DND-41 (cell line): ENCODE data around the gene ACACA.

Experiments used
- ATAC-seq: fragments of 200-7000 bp; cut with Tn5 transposase; 3 replicates; pipeline ENCODE4 v1.9.1; 2021; ENCODE audit warnings: low read depth; ENCODE audit not compliant: insufficient read depth
- DNase-seq: peaks from one replicate; pipeline ENCODE4 v3.0.0-alpha.2; 2020
- H2AFZ ChIP-seq: 2 replicates; pipeline ENCODE4 v1.6.0; 2012; ENCODE audit warnings: low read depth, low read length
- H3K27ac ChIP-seq: 2 replicates; pipeline ENCODE4 v1.5.1; 2012; ENCODE audit warnings: low read length, inconsistent platforms
- H3K27me3 ChIP-seq: fragments of 200-600 bp; sonication (generic); 2 replicates; pipeline ENCODE4 v1.6.0; 2012; ENCODE audit warnings: low read length, mild to moderate bottlenecking, inconsistent platforms; ENCODE audit not compliant: insufficient read depth, poor library complexity
- H3K36me3 ChIP-seq: 2 replicates; pipeline ENCODE4 v1.5.1; 2012; ENCODE audit warnings: low read length, inconsistent platforms; ENCODE audit not compliant: insufficient read depth
- H3K4me1 ChIP-seq: 2 replicates; pipeline ENCODE4 v1.5.1; 2012; ENCODE audit warnings: mild to moderate bottlenecking, low read length; ENCODE audit not compliant: insufficient read depth
- H3K4me2 ChIP-seq: 2 replicates; pipeline ENCODE4 v1.6.0; 2012; ENCODE audit warnings: mild to moderate bottlenecking, moderate library complexity, low read length, inconsistent platforms; ENCODE audit not compliant: insufficient read depth
- H3K4me3 ChIP-seq, 2 experiments: fragments of 200-600 bp in 1 of 2; shearing (Covaris generic) in 1 of 2; 2 replicates each; pipeline ENCODE4 v1.5.1; 2012 to 2016; ENCODE audit warnings: inconsistent platforms in 2 of 2, low read length in 2 of 2, mild to moderate bottlenecking in 2 of 2, low read depth in 1 of 2, moderate library complexity in 1 of 2
- H3K79me2 ChIP-seq: 2 replicates; pipeline ENCODE4 v1.6.0; 2012; ENCODE audit warnings: low read length, inconsistent platforms; ENCODE audit not compliant: insufficient read depth
- H3K9ac ChIP-seq: 2 replicates; pipeline ENCODE4 v1.6.0; 2012; ENCODE audit warnings: low read depth, mild to moderate bottlenecking, inconsistent platforms, low read length, moderate library complexity
- H3K9me3 ChIP-seq: 2 replicates; pipeline ENCODE4 v1.5.1; 2012; ENCODE audit warnings: low read length, moderate library complexity, mild to moderate bottlenecking, inconsistent platforms; ENCODE audit not compliant: insufficient read depth, severe bottlenecking
- H4K20me1 ChIP-seq: 2 replicates; pipeline ENCODE4 v1.6.0; 2012; ENCODE audit warnings: low read length; ENCODE audit not compliant: insufficient read depth
- CTCF ChIP-seq: IDR thresholded peaks from 2 replicates; pipeline ENCODE4 v1.5.1; 2012; ENCODE audit warnings: borderline replicate concordance, low read length, moderate library complexity, mild to moderate bottlenecking; ENCODE audit not compliant: poor library complexity, severe bottlenecking; ENCODE audit errors: extremely low read depth
- EZH2 ChIP-seq: IDR thresholded peaks from 3 replicates; pipeline ENCODE4 v1.6.1; 2012; ENCODE audit warnings: borderline replicate concordance, low read depth, mild to moderate bottlenecking, moderate library complexity, low read length, inconsistent platforms; ENCODE audit not compliant: severe bottlenecking

The ACACA gene

GRCh38 chr17:37121616-37122015 lies 285.0 kb downstream of the ACACA start:
- H3K79me2 ChIP-seq: no peaks in the 10 kb centered on the region
- no peaks in the 10 kb centered on the region for H3K9me3 ChIP-seq
- no peaks in the 10 kb centered on the region for H3K27me3 ChIP-seq
- DNase-seq (no peak), ATAC-seq (no peak)
- H3K4me3 ChIP-seq: no peak overlapping the region
- H3K36me3 ChIP-seq: peaks cover 74% of the 10 kb centered on the region
- H3K4me2 ChIP-seq: no peak overlapping the region
- TF ChIP-seq EZH2 (no peak), CTCF (no peak)
- no peak overlapping the region for H3K27ac ChIP-seq
- no peaks in the 10 kb centered on the region for H4K20me1 ChIP-seq
- no peak overlapping the region for H3K9ac ChIP-seq
- H3K4me1 ChIP-seq: no peaks in the 10 kb centered on the region
- no peak overlapping the region for H2AFZ ChIP-seq

- no peak overlapping the region for H3K4me3 ChIP-seq
Observed at GRCh38 chr17:37118366-37119137, 288.1 kb downstream of the ACACA start.

DNA sequence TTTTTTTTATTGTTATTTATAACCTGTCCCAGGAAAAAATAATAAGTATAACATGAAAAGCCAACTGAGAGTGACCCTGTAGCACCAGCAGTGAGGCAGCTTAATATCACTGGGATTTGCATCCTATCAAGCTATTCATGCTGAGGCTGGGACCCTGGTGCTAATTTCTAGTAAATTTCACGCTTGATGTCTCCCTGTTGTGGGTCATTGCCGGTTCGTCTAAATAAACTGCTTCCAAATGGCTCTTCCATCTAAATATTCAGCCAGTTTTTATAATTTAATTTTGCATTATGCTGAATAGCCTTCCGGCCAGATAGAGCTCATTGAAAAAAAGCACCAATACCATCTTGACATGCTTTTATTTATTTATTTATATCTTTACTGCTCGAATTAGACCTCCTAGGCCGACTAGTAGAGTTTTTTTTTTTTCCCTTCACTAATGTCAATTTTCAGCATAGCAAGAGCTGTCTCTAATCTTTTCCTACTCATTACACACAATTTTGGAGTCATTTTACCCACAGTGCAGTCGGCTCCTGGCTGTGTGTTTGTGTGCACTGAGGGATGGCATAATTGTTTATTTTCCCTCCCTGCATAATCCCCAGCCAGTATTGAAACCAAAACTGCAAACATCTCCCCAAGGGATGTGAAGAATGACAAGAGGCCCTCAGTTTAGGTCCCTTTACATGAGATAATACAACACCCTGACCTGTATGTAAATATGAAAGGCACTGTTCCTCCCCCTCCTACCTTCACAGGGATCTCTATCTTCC lies 289.1 kb downstream of the ACACA start:
- Histone ChIP-seq H3K27ac (no peak overlapping the region), H3K4me2 (no peak overlapping the region), H3K36me3 (peaks cover 74% of the 10 kb centered on the region), H3K9ac (no peak overlapping the region), H3K79me2 (no peaks in the 10 kb centered on the region), H3K4me3 (no peak overlapping the region), H4K20me1 (no peaks in the 10 kb centered on the region), H3K9me3 (no peaks in the 10 kb centered on the region), H2AFZ (no peak overlapping the region), H3K27me3 (no peaks in the 10 kb centered on the region), H3K4me1 (no peaks in the 10 kb centered on the region)
- no peak for TF ChIP-seq CTCF
- no peak for TF ChIP-seq EZH2
- DNase-seq (no peak), ATAC-seq (no peak)

More at GRCh38 chr17:37118366-37119137, 288.1 kb downstream of the ACACA start:
- no peak overlapping the region for H3K9ac ChIP-seq
- H3K27ac ChIP-seq: no peak overlapping the region
- TF ChIP-seq EZH2: no peak
- no peak for TF ChIP-seq CTCF
- H3K4me1 ChIP-seq: no peaks in the 10 kb centered on the region
- no peaks in the 10 kb centered on the region for H4K20me1 ChIP-seq
- DNase-seq (no peak), ATAC-seq (no peak)
- H3K27me3 ChIP-seq: no peaks in the 10 kb centered on the region
- H2AFZ ChIP-seq: no peak overlapping the region
- peaks cover 70% of the 10 kb centered on the region for H3K36me3 ChIP-seq
- H3K79me2 ChIP-seq: no peaks in the 10 kb centered on the region
- H3K4me2 ChIP-seq: no peak overlapping the region
- no peaks in the 10 kb centered on the region for H3K9me3 ChIP-seq
